Mammary epithelial cell (primary cell): Measurements from ENCODE around the gene FJX1.

Experiments used
- CTCF ChIP-seq, 2 donors: IDR thresholded peaks in 1 of 2; conservative IDR thresholded peaks in 1 of 2; 2 replicates each; pipeline ENCODE4 v1.5.1; 2011 to 2012; ENCODE audit warnings: inconsistent platforms in 2 of 2, low read length in 2 of 2, mild to moderate bottlenecking in 2 of 2, control low read depth in 1 of 2, low read depth in 1 of 2; ENCODE audit not compliant: insufficient read depth in 1 of 2; ENCODE audit errors: extremely low read depth in 1 of 2
- EZH2 ChIP-seq: IDR thresholded peaks from 2 replicates; pipeline ENCODE4 v1.6.1; 2012; ENCODE audit warnings: low read length, inconsistent platforms, borderline replicate concordance

GRCh38 chr11:35609656-35610055, 8.6 kb upstream of the FJX1 start:
- TF ChIP-seq CTCF (conservative IDR thresholded peaks at IDR 0.05 in 1 of 2, IDR thresholded peaks at IDR 0.05 in 1 of 2; ENCODE audit: extremely low read depth in 1 of 2, insufficient read depth in 1 of 2, low read depth in 1 of 2, low read length in 2 of 2) (no peak), EZH2 (no peak)
